A549 (cell line): ENCODE measurements around the gene RPTOR. TPM values are rescaled to one million over a fixed set of nuclear protein-coding genes. Genes with fewer than 3 reads are reported as not detected.

Source experiments
- ATAC-seq, 2 experiments: fragments of 200-7000 bp in 1 of 2; fragments of >200 bp in 1 of 2; cut with Nextera tagmentation in 1 of 2; cut with Tn5 transposase in 1 of 2; 3 replicates each; pipeline versions ENCODE4 v1.8.0 to v1.9.1; 2018 to 2020; ENCODE audit warnings: mild to moderate bottlenecking in 1 of 2, moderate library complexity in 1 of 2
- CTCF ChIA-PET: fragments of 300-600 bp; sonication (Branson Sonifier 250); formaldehyde crosslinking; extraction: SDS; loops from one replicate; lab custom pipeline; 2021; ENCODE audit warnings: antibody characterized with exemption, inconsistent platforms; lab: Yijun Ruan, JAX
- POLR2A ChIA-PET: fragments of 350-600 bp; formaldehyde crosslinking; extraction: SDS; loops from one replicate; lab custom pipeline; 2021; ENCODE audit warnings: antibody characterized with exemption, inconsistent platforms; lab: Yijun Ruan, JAX
- DNase-seq, 2 experiments: peaks; one replicate each; pipeline versions ENCODE4 v3.0.0 to v3.0.0-alpha.2; 2011 to 2016; ENCODE audit warnings: low read depth in 1 of 2, low spot score in 1 of 2
- FAIRE-seq: peaks from 2 replicates; lab custom pipeline; 2011; peaks lifted over from hg19 to GRCh38; lab: Jason Lieb, UNC
- H3K27ac ChIP-seq, 2 experiments: fragments of >200 bp; sonication (Bioruptor Twin); formaldehyde crosslinking; 3 replicates each; pipeline ENCODE4 v1.5.1; 2016 to 2017
- H3K4me1 ChIP-seq: fragments of >200 bp; sonication (Bioruptor Twin); formaldehyde crosslinking; 3 replicates; pipeline ENCODE4 v1.6.1; 2016
- H3K4me2 ChIP-seq: fragments of >200 bp; sonication (Bioruptor Twin); formaldehyde crosslinking; 3 replicates; pipeline ENCODE4 v1.6.1; 2016
- H3K4me3 ChIP-seq: fragments of >200 bp; sonication (Bioruptor Twin); formaldehyde crosslinking; 3 replicates; pipeline ENCODE4 v1.5.1; 2016
- H3K9me3 ChIP-seq: fragments of >200 bp; sonication (Bioruptor Twin); formaldehyde crosslinking; 3 replicates; pipeline ENCODE4 v1.6.1; 2016
- ATOH8 ChIP-seq: fragments of 250-450 bp; sonication (Bioruptor Pico); IDR thresholded peaks from 2 replicates; pipeline ENCODE4 v1.5.0; 2020; ENCODE audit warnings: low read depth, mild to moderate bottlenecking, moderate library complexity
- BHLHE40 ChIP-seq: IDR thresholded peaks from 2 replicates; pipeline ENCODE4 v1.6.1; 2012; ENCODE audit warnings: low read depth, low read length, inconsistent platforms
- CBX8 ChIP-seq: fragments of 200-600 bp; sonication (generic); IDR thresholded peaks from 2 replicates; pipeline ENCODE4 v1.6.1; 2016
- CHD2 ChIP-seq: fragments of 150-350 bp; IDR thresholded peaks from 2 replicates; pipeline ENCODE4 v1.6.1; 2014; ENCODE audit warnings: low read length; ENCODE audit not compliant: partially characterized antibody
- CHD4 ChIP-seq: fragments of 200-600 bp; sonication (generic); IDR thresholded peaks from 2 replicates; pipeline ENCODE4 v1.6.1; 2016; ENCODE audit warnings: antibody characterized with exemption, mild to moderate bottlenecking, borderline replicate concordance
- EHMT2 ChIP-seq: fragments of 200-600 bp; sonication (generic); IDR thresholded peaks from 2 replicates; pipeline ENCODE4 v1.6.1; 2016; ENCODE audit warnings: antibody characterized with exemption, low read depth, mild to moderate bottlenecking, moderate library complexity
- EP300 ChIP-seq, 2 experiments: fragments of >200 bp; sonication (Bioruptor Twin); formaldehyde crosslinking; IDR thresholded peaks; 2 replicates in 1 of 2; 3 replicates in 1 of 2; pipeline ENCODE4 v1.6.1; 2016 to 2017
- FOSB ChIP-seq: fragments of 250-450 bp; sonication (Bioruptor Pico); IDR thresholded peaks from 2 replicates; pipeline ENCODE4 v1.5.0; 2020; ENCODE audit warnings: mild to moderate bottlenecking, moderate library complexity
- GATA3 ChIP-seq: IDR thresholded peaks from 2 replicates; pipeline ENCODE4 v1.6.1; 2012; ENCODE audit warnings: borderline replicate concordance
- HES2 ChIP-seq: fragments of >200 bp; sonication (Bioruptor Twin); formaldehyde crosslinking; IDR thresholded peaks from 2 replicates; pipeline ENCODE4 v1.6.1; 2016
- HEYL ChIP-seq: fragments of 250-450 bp; sonication (Bioruptor Pico); IDR thresholded peaks from 2 replicates; pipeline ENCODE4 v1.8.0; 2021; ENCODE audit warnings: mild to moderate bottlenecking, moderate library complexity
- JUN ChIP-seq, 2 experiments: fragments of >200 bp; sonication (Bioruptor Twin); formaldehyde crosslinking; IDR thresholded peaks; 2 replicates in 1 of 2; 3 replicates in 1 of 2; pipeline ENCODE4 v1.6.1; 2016 to 2017
- KDM5A ChIP-seq: fragments of 200-600 bp; sonication (generic); IDR thresholded peaks from 2 replicates; pipeline ENCODE4 v1.6.1; 2016; ENCODE audit warnings: antibody characterized with exemption, mild to moderate bottlenecking
- MAFK ChIP-seq: fragments of 450-650 bp; IDR thresholded peaks from 2 replicates; pipeline ENCODE4 v1.6.1; 2014; ENCODE audit not compliant: partially characterized antibody
- MAZ ChIP-seq: fragments of 150-350 bp; IDR thresholded peaks from 2 replicates; pipeline ENCODE4 v1.6.1; 2014; ENCODE audit warnings: antibody characterized with exemption, low read depth, low read length, borderline replicate concordance
- MYC ChIP-seq: IDR thresholded peaks from 2 replicates; pipeline ENCODE4 v1.6.1; 2012; ENCODE audit warnings: mild to moderate bottlenecking, inconsistent platforms, low read length, improper control_type of control experiment, borderline replicate concordance
- PHF8 ChIP-seq: fragments of 200-600 bp; sonication (generic); IDR thresholded peaks from 2 replicates; pipeline ENCODE4 v1.6.1; 2016; ENCODE audit warnings: low read depth, mild to moderate bottlenecking, antibody characterized with exemption, moderate library complexity, borderline replicate concordance
- RAD21 ChIP-seq, 2 experiments: fragments of >200 bp in 1 of 2; sonication (Bioruptor Twin) in 1 of 2; formaldehyde crosslinking in 1 of 2; IDR thresholded peaks in 1 of 2; conservative IDR thresholded peaks in 1 of 2; 2 replicates in 1 of 2; 3 replicates in 1 of 2; pipeline ENCODE4 v1.6.1; 2012 to 2018; ENCODE audit warnings: inconsistent platforms in 1 of 2
- SMC3 ChIP-seq: fragments of >200 bp; sonication (Bioruptor Twin); formaldehyde crosslinking; IDR thresholded peaks from 3 replicates; pipeline ENCODE4 v1.6.1; 2018; ENCODE audit warnings: inconsistent platforms
- SREBF2 ChIP-seq: fragments of 450-650 bp; IDR thresholded peaks from 2 replicates; pipeline ENCODE4 v1.6.1; 2014; ENCODE audit warnings: mild to moderate bottlenecking, moderate library complexity
- WGBS: methylation state at CpG from one replicate; pipeline ENCODE4 v1.1.6; 2017; ENCODE audit errors: missing lambda C conversion rate; 5-methylcytosine and 5-hydroxymethylcytosine counted together
- polyA plus RNA-seq, 4 experiments: library from polyadenylated mRNA; depleted of rRNA in 3 of 4; stranded (reverse); fragments of >200 nt; fragmentation: RNase III in 1 of 4; extraction: RNeasy Plus Mini Kit Qiagen cat#74134 plus additional on column Dnase treatment in 1 of 4; gene quantifications; 2 replicates in 3 of 4; 3 replicates in 1 of 4; pipeline ENCODE4 v1.2.3, GENCODE V29; 2011 to 2017
- TF ChIP-seq, protein P1 (sequence below): fragments of >200 bp; sonication (Bioruptor Twin); formaldehyde crosslinking; IDR thresholded peaks from 3 replicates; pipeline ENCODE4 v1.5.1; 2016
- TF ChIP-seq, protein P2 (sequence below): fragments of >200 bp; sonication (Bioruptor Twin); formaldehyde crosslinking; IDR thresholded peaks from 3 replicates; pipeline ENCODE4 v1.6.1; 2016
- TF ChIP-seq, protein P3 (sequence below): fragments of 200-600 bp; sonication (generic); IDR thresholded peaks from 2 replicates; pipeline ENCODE4 v1.6.1; 2016; ENCODE audit warnings: antibody characterized with exemption, mild to moderate bottlenecking, moderate library complexity

RPTOR gene
- polyA plus RNA-seq, 2 of the 4 experiments (the other 2 are of a cell fraction): 10.8 to 27.1 TPM

DNA sequence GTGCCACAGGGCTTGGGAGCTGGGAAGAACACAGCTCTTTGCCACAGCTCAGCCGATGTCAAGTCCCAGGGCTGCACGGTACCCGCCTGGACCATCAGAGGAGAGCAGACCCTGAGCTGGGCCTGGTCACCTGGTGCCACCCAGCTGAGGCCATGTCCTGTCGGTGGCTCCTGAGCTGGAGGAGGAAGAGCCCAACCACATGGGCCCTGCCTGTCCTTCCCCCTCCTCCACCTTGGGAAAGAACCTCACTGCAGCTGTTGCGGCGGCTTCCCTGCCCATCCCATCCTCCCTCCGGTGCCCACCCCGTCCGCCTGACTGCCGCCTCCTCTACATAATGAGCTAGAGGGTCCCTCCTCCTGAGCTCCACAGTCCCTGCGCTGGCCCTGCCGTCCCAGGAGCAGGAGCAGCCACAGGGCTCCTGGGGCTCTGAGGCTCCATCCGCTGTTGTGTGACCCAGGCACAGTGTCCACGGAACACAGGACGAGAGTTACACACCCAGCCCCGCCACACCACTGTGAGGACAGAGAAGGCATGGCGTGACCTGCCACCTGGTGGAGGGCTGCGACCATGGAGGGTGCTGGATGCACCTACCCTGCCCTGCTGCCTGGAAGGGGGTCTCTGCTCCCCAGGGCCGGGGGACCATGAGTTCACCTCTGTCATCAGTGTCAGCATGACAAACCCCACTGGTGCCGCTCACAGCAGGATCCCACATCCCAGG is 425.6 kb downstream of the RPTOR start:
- POLR2A ChIA-PET: no interaction called here
- no peak overlapping the region for H3K27ac ChIP-seq
- 62% methylated on average over 16 of the region's 20 CpGs for WGBS
- TF ChIP-seq FOSB (no peak), JUN (IDR thresholded peaks at IDR 0.05) (no peak), EHMT2 (no peak), SMC3 (peak; percentile 62), SREBF2 (no peak), MAZ (no peak), RAD21 (conservative IDR thresholded peaks at IDR 0.05 in 1 of 2, IDR thresholded peaks at IDR 0.05 in 1 of 2) (peak; percentile 58 to 65; a peak in 4 of 5 replicates)
- TF ChIP-seq, protein P1, sequence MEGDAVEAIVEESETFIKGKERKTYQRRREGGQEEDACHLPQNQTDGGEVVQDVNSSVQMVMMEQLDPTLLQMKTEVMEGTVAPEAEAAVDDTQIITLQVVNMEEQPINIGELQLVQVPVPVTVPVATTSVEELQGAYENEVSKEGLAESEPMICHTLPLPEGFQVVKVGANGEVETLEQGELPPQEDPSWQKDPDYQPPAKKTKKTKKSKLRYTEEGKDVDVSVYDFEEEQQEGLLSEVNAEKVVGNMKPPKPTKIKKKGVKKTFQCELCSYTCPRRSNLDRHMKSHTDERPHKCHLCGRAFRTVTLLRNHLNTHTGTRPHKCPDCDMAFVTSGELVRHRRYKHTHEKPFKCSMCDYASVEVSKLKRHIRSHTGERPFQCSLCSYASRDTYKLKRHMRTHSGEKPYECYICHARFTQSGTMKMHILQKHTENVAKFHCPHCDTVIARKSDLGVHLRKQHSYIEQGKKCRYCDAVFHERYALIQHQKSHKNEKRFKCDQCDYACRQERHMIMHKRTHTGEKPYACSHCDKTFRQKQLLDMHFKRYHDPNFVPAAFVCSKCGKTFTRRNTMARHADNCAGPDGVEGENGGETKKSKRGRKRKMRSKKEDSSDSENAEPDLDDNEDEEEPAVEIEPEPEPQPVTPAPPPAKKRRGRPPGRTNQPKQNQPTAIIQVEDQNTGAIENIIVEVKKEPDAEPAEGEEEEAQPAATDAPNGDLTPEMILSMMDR: peak; percentile 37; the same call in 2 of the 3 replicates
- TF ChIP-seq, protein P2, sequence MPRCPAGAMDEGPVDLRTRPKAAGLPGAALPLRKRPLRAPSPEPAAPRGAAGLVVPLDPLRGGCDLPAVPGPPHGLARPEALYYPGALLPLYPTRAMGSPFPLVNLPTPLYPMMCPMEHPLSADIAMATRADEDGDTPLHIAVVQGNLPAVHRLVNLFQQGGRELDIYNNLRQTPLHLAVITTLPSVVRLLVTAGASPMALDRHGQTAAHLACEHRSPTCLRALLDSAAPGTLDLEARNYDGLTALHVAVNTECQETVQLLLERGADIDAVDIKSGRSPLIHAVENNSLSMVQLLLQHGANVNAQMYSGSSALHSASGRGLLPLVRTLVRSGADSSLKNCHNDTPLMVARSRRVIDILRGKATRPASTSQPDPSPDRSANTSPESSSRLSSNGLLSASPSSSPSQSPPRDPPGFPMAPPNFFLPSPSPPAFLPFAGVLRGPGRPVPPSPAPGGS: no peak
- TF ChIP-seq, all 56 proteins: peak for 3
- Histone ChIP-seq H3K4me2 (no peak overlapping the region), H3K4me1 (no peaks in the 10 kb centered on the region), H3K9me3 (no peaks in the 10 kb centered on the region), H3K4me3 (no peak overlapping the region)
- CTCF ChIA-PET: interaction anchor here (0.6 to 5.9 kb wide), 15 partner anchors 8 to 546 kb away, joined by 3 to 48 read pairs (median 5); no protein-coding TSS in a partner anchor
- ATAC-seq: peak; percentile 65 to 77
- peak; percentile 44 to 75 for DNase-seq
- FAIRE-seq: no peak

DNA sequence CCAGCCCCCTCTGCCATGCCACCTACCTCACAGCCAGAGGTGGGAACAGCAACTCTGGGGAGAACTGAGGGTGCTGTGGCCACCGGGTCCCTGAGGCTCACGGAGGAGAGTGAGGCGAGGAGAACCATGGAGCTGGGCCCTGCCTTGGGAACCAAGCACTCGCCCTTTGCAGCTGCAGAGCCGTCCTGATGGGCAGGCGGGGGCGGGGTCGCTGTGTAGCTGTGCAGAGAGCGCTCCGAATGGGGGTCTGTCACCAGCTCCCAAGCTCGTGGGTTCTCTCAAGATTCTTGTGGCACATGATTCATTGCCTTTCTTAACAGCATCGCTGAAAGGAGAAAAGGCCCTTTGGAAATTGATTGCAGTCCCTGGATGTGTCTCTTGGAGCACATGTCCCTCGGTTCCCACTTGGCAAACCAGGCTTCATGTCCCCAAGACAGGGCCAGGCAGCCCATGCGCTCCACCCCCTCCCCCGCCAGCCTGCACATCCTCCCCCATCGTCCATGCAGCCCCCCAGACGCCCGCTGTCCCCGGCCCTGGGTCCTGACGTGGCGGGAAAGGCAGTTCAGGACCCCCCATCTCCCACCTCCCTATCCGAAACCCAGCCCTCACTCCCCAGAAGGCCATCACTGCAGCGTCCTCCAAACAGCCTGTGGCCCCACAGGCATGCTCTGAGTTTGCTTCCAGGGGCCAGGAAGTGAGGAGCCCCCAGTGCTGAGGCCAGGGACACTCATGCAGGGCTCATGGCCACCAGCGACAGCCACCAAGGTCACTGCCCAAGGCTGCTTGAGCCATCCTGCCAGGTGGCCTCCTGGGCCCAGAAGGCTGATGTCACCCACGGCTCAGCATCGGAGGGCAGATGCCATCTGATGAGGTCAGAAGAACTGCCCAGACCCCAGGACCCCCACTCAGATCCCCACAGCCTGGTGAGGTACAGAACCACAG is 426.4 kb downstream of the RPTOR start:
- ATAC-seq (peak; percentile 14 to 16; a peak in 4 of 6 replicates), DNase-seq (no peak), FAIRE-seq (no peak)
- POLR2A ChIA-PET: no interaction called here
- H3K4me3 ChIP-seq: no peak overlapping the region
- 41% methylated on average over 18 of the region's 26 CpGs for WGBS
- CTCF ChIA-PET: interaction anchor here (0.9 to 5.9 kb wide), 12 partner anchors 11 to 547 kb away, joined by 3 to 48 read pairs (median 6); no protein-coding TSS in a partner anchor
- H3K9me3 ChIP-seq: no peaks in the 10 kb centered on the region
- H3K4me1 ChIP-seq: no peaks in the 10 kb centered on the region
- TF ChIP-seq CHD2 (no peak), BHLHE40 (no peak), CBX8 (no peak), PHF8 (no peak), HEYL (CRISPR knock-in tag) (no peak), EHMT2 (no peak), SMC3 (no peak), CHD4 (no peak), KDM5A (no peak), MYC (no peak), MAFK (no peak), ATOH8 (CRISPR knock-in tag) (no peak), GATA3 (no peak), HES2 (no peak), EP300 (IDR thresholded peaks at IDR 0.05) (no peak)
- TF ChIP-seq, protein P3, sequence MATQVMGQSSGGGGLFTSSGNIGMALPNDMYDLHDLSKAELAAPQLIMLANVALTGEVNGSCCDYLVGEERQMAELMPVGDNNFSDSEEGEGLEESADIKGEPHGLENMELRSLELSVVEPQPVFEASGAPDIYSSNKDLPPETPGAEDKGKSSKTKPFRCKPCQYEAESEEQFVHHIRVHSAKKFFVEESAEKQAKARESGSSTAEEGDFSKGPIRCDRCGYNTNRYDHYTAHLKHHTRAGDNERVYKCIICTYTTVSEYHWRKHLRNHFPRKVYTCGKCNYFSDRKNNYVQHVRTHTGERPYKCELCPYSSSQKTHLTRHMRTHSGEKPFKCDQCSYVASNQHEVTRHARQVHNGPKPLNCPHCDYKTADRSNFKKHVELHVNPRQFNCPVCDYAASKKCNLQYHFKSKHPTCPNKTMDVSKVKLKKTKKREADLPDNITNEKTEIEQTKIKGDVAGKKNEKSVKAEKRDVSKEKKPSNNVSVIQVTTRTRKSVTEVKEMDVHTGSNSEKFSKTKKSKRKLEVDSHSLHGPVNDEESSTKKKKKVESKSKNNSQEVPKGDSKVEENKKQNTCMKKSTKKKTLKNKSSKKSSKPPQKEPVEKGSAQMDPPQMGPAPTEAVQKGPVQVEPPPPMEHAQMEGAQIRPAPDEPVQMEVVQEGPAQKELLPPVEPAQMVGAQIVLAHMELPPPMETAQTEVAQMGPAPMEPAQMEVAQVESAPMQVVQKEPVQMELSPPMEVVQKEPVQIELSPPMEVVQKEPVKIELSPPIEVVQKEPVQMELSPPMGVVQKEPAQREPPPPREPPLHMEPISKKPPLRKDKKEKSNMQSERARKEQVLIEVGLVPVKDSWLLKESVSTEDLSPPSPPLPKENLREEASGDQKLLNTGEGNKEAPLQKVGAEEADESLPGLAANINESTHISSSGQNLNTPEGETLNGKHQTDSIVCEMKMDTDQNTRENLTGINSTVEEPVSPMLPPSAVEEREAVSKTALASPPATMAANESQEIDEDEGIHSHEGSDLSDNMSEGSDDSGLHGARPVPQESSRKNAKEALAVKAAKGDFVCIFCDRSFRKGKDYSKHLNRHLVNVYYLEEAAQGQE: no peak
- TF ChIP-seq, all 56 proteins: peak for 0
- Histone ChIP-seq H3K27ac (no peak overlapping the region), H3K4me2 (no peak overlapping the region)
